IPS-20b (cell line): ENCODE data around the gene ANO6.

Experiments used
- H3K27ac ChIP-seq: one replicate; pipeline ENCODE4 v1.5.1; 2013; ENCODE audit warnings: low read length
- H3K27me3 ChIP-seq: 2 replicates; pipeline ENCODE4 v1.6.1; 2013; ENCODE audit warnings: mild to moderate bottlenecking, low read length, inconsistent platforms; ENCODE audit not compliant: insufficient read depth
- H3K36me3 ChIP-seq: 2 replicates; pipeline ENCODE4 v1.6.1; 2013; ENCODE audit warnings: low read depth, mild to moderate bottlenecking, inconsistent platforms, low read length, moderate library complexity; ENCODE audit not compliant: insufficient read depth
- H3K4me1 ChIP-seq: 2 replicates; pipeline ENCODE4 v1.6.1; 2013; ENCODE audit warnings: mild to moderate bottlenecking, control low read depth, inconsistent platforms, low read length, moderate library complexity; ENCODE audit not compliant: insufficient read depth
- H3K4me3 ChIP-seq: 2 replicates; pipeline ENCODE4 v1.5.1; 2013; ENCODE audit warnings: mild to moderate bottlenecking, low read length, inconsistent platforms
- H3K9ac ChIP-seq: 2 replicates; pipeline ENCODE4 v1.6.1; 2013; ENCODE audit warnings: low read depth, mild to moderate bottlenecking, inconsistent platforms, low read length, moderate library complexity
- H3K9me3 ChIP-seq: 2 replicates; pipeline ENCODE4 v1.6.1; 2013; ENCODE audit warnings: mild to moderate bottlenecking, low read depth, low read length, inconsistent platforms; ENCODE audit not compliant: insufficient read depth

The ANO6 gene

GRCh38 chr12:45423931-45424330 lies 208.0 kb downstream of the ANO6 start:
- Histone ChIP-seq H3K4me3 (no peak overlapping the region), H3K27ac (no peak overlapping the region), H3K9ac (no peak overlapping the region), H3K4me1 (peaks cover 10% of the 10 kb centered on the region), H3K36me3 (peaks cover 42% of the 10 kb centered on the region), H3K27me3 (no peaks in the 10 kb centered on the region), H3K9me3 (no peaks in the 10 kb centered on the region)

GRCh38 chr12:45425426-45425825 lies 209.5 kb downstream of the ANO6 start:
- no peak overlapping the region for H3K9ac ChIP-seq
- no peaks in the 10 kb centered on the region for H3K9me3 ChIP-seq
- peaks cover 10% of the 10 kb centered on the region for H3K4me1 ChIP-seq
- no peaks in the 10 kb centered on the region for H3K27me3 ChIP-seq
- H3K4me3 ChIP-seq, result no peak overlapping the region
- H3K36me3 ChIP-seq, result peaks cover 52% of the 10 kb centered on the region
- no peak overlapping the region for H3K27ac ChIP-seq

- H3K36me3 ChIP-seq, result peaks cover 48% of the 10 kb centered on the region
- H3K4me3 ChIP-seq, result no peak overlapping the region
- no peak overlapping the region for H3K27ac ChIP-seq
Measured at GRCh38 chr12:45426294-45426693, 210.4 kb downstream of the ANO6 start.

GRCh38 chr12:45427042-45427441 lies 211.1 kb downstream of the ANO6 start:
- H3K4me3 ChIP-seq, result no peak overlapping the region
- H3K36me3 ChIP-seq, result peaks cover 41% of the 10 kb centered on the region
- no peaks in the 10 kb centered on the region for H3K27me3 ChIP-seq

More at GRCh38 chr12:45426294-45426693, 210.4 kb downstream of the ANO6 start:
- H3K9me3 ChIP-seq, result no peaks in the 10 kb centered on the region
- no peaks in the 10 kb centered on the region for H3K27me3 ChIP-seq
- peaks cover 10% of the 10 kb centered on the region for H3K4me1 ChIP-seq
- H3K9ac ChIP-seq, result no peak overlapping the region

GRCh38 chr12:45429831-45430230 lies 213.9 kb downstream of the ANO6 start:
- H3K4me1 ChIP-seq, result peaks cover 32% of the 10 kb centered on the region
- no peak overlapping the region for H3K9ac ChIP-seq
- no peaks in the 10 kb centered on the region for H3K9me3 ChIP-seq
- H3K4me3 ChIP-seq, result no peak overlapping the region
- H3K27ac ChIP-seq, result no peak overlapping the region
- H3K27me3 ChIP-seq, result peaks cover 9% of the 10 kb centered on the region; the same call in 1 of the 2 replicates
- peaks cover 23% of the 10 kb centered on the region for H3K36me3 ChIP-seq

More at GRCh38 chr12:45427042-45427441, 211.1 kb downstream of the ANO6 start:
- H3K27ac ChIP-seq, result no peak overlapping the region
- no peak overlapping the region for H3K9ac ChIP-seq
- no peaks in the 10 kb centered on the region for H3K9me3 ChIP-seq
- peaks cover 10% of the 10 kb centered on the region for H3K4me1 ChIP-seq

GRCh38 chr12:45431126-45431525 lies 215.2 kb downstream of the ANO6 start:
- H3K4me1 ChIP-seq, result peaks cover 34% of the 10 kb centered on the region
- H3K27me3 ChIP-seq, result peaks cover 18% of the 10 kb centered on the region; the same call in 1 of the 2 replicates
- peaks cover 23% of the 10 kb centered on the region for H3K36me3 ChIP-seq
- no peaks in the 10 kb centered on the region for H3K9me3 ChIP-seq
- H3K9ac ChIP-seq, result no peak overlapping the region
- no peak overlapping the region for H3K27ac ChIP-seq
- H3K4me3 ChIP-seq, result no peak overlapping the region

GRCh38 chr12:45432710-45433109 lies 216.8 kb downstream of the ANO6 start:
- H3K9me3 ChIP-seq, result no peaks in the 10 kb centered on the region
- H3K27ac ChIP-seq, result no peak overlapping the region
- peaks cover 25% of the 10 kb centered on the region for H3K27me3 ChIP-seq
- H3K9ac ChIP-seq, result no peak overlapping the region
- peaks cover 34% of the 10 kb centered on the region for H3K4me1 ChIP-seq
- H3K36me3 ChIP-seq, result peaks cover 15% of the 10 kb centered on the region
- H3K4me3 ChIP-seq, result no peak overlapping the region

GRCh38 chr12:45433441-45433868 lies 217.6 kb downstream of the ANO6 start:
- Histone ChIP-seq H3K9me3 (no peaks in the 10 kb centered on the region), H3K4me3 (peak overlapping the region; percentile 24; the same call in 1 of the 2 replicates), H3K36me3 (peaks cover 9% of the 10 kb centered on the region), H3K27ac (no peak overlapping the region), H3K4me1 (peaks cover 34% of the 10 kb centered on the region), H3K9ac (no peak overlapping the region), H3K27me3 (peaks cover 27% of the 10 kb centered on the region)

- Histone ChIP-seq H3K4me1 (peaks cover 34% of the 10 kb centered on the region), H3K27me3 (peaks cover 27% of the 10 kb centered on the region), H3K27ac (no peak overlapping the region), H3K36me3 (peaks cover 8% of the 10 kb centered on the region), H3K4me3 (0 out of 2 replicates have a peak overlapping the region, but pooled peaks have one; percentile 12), H3K9me3 (no peaks in the 10 kb centered on the region), H3K9ac (no peak overlapping the region)
Measured at GRCh38 chr12:45434094-45434493, 218.2 kb downstream of the ANO6 start.

GRCh38 chr12:45435945-45436710 lies 220.2 kb downstream of the ANO6 start:
- Histone ChIP-seq H3K27ac (no peak overlapping the region), H3K27me3 (peaks cover 27% of the 10 kb centered on the region), H3K9me3 (peaks cover 2% of the 10 kb centered on the region), H3K9ac (no peak overlapping the region), H3K4me1 (peaks cover 34% of the 10 kb centered on the region), H3K4me3 (no peak overlapping the region), H3K36me3 (no peaks in the 10 kb centered on the region)

- Histone ChIP-seq H3K36me3 (no peaks in the 10 kb centered on the region), H3K9ac (no peak overlapping the region), H3K4me3 (no peak overlapping the region), H3K27me3 (peaks cover 26% of the 10 kb centered on the region), H3K9me3 (peaks cover 18% of the 10 kb centered on the region), H3K27ac (no peak overlapping the region), H3K4me1 (peaks cover 19% of the 10 kb centered on the region)
Measured at GRCh38 chr12:45439039-45439438, 223.1 kb downstream of the ANO6 start.

GRCh38 chr12:45446013-45446412 lies 230.1 kb downstream of the ANO6 start:
- H3K9me3 ChIP-seq, result peaks cover 17% of the 10 kb centered on the region
- H3K4me3 ChIP-seq, result no peak overlapping the region
- H3K4me1 ChIP-seq, result no peaks in the 10 kb centered on the region

More at GRCh38 chr12:45446013-45446412, 230.1 kb downstream of the ANO6 start:
- H3K27ac ChIP-seq, result no peak overlapping the region
- no peak overlapping the region for H3K9ac ChIP-seq
- no peaks in the 10 kb centered on the region for H3K27me3 ChIP-seq
- H3K36me3 ChIP-seq, result no peaks in the 10 kb centered on the region
